Measurements from ENCODE around the gene CUBN.

CUBN gene

GRCh38 chr10:17153321-17153720 lies 23.7 kb upstream of the CUBN start:
- no peak overlapping the region for H3K9ac ChIP-seq (ENCODE audit: low read depth, low read length)
- no peaks in the 10 kb centered on the region; the same call in 1 of the 2 replicates for H3K36me3 ChIP-seq (ENCODE audit: insufficient read depth, low read length)
- no peaks in the 10 kb centered on the region for H3K4me1 ChIP-seq (ENCODE audit: insufficient read depth, low read length)
- no peaks in the 10 kb centered on the region for H3K9me3 ChIP-seq (ENCODE audit: control insufficient read depth, insufficient read depth, low read length)

- H3K9ac ChIP-seq (ENCODE audit: low read depth, low read length), result no peak overlapping the region
- H3K36me3 ChIP-seq (ENCODE audit: insufficient read depth, low read length), result no peaks in the 10 kb centered on the region; the same call in 1 of the 2 replicates
- H3K9me3 ChIP-seq (ENCODE audit: control insufficient read depth, insufficient read depth, low read length), result no peaks in the 10 kb centered on the region
- H3K4me1 ChIP-seq (ENCODE audit: insufficient read depth, low read length), result no peaks in the 10 kb centered on the region
Observed at GRCh38 chr10:17151716-17152115, 22.1 kb upstream of the CUBN start.

- Histone ChIP-seq H3K9ac (ENCODE audit: low read depth, low read length) (no peak overlapping the region), H3K36me3 (ENCODE audit: insufficient read depth, low read length) (no peaks in the 10 kb centered on the region; the same call in 1 of the 2 replicates), H3K9me3 (ENCODE audit: control insufficient read depth, insufficient read depth, low read length) (no peaks in the 10 kb centered on the region), H3K4me1 (ENCODE audit: insufficient read depth, low read length) (no peaks in the 10 kb centered on the region)
Observed at GRCh38 chr10:17147884-17148489, 18.4 kb upstream of the CUBN start.

DNA sequence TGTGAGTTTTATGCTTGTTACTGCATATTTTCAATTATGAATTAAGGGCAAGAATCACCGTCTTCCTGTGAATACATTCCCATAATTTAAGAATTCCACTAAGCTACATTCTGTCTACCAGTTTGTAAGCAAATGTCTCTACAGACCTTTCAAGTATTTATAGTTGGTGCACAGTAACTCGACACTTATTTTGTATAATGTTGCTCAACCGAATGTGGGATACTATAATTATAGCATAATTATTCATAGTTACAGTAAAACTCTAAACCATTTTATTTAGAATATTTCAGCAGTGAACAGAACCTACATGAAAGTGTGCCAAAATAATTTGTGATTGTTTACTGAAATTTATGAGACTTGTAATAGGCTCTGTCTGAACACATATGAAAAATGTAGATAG lies 17.3 kb upstream of the CUBN start:
- Histone ChIP-seq H3K9ac (ENCODE audit: low read depth, low read length) (no peak overlapping the region), H3K36me3 (ENCODE audit: insufficient read depth, low read length) (no peaks in the 10 kb centered on the region; the same call in 1 of the 2 replicates), H3K4me1 (ENCODE audit: insufficient read depth, low read length) (no peaks in the 10 kb centered on the region), H3K9me3 (ENCODE audit: control insufficient read depth, insufficient read depth, low read length) (no peaks in the 10 kb centered on the region)

GRCh38 chr10:17145239-17145638 lies 15.6 kb upstream of the CUBN start:
- Histone ChIP-seq H3K9ac (ENCODE audit: low read depth, low read length) (no peak overlapping the region), H3K4me1 (ENCODE audit: insufficient read depth, low read length) (no peaks in the 10 kb centered on the region), H3K9me3 (ENCODE audit: control insufficient read depth, insufficient read depth, low read length) (no peaks in the 10 kb centered on the region), H3K36me3 (ENCODE audit: insufficient read depth, low read length) (no peaks in the 10 kb centered on the region; the same call in 1 of the 2 replicates)

DNA sequence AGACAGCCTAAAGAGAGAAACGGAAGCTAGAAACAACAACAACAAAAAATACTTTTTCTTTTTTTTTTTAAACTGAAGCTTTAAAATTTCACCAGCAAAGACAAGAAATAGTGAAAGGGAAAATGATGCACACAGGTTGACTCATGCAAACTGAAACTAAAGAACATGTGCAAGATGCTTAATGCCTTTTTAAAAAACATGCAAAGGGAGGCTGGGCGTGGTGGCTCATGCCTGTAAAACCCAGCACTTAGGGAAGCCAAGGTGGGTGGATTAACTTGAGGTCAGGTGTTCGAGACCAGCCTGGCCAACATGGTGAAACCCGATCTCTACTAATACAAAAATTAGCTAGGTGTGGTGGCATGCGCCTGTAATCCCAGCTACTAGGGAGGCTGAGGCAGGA lies 15.1 kb upstream of the CUBN start:
- Histone ChIP-seq H3K9me3 (ENCODE audit: control insufficient read depth, insufficient read depth, low read length) (no peaks in the 10 kb centered on the region), H3K4me1 (ENCODE audit: insufficient read depth, low read length) (no peaks in the 10 kb centered on the region), H3K36me3 (ENCODE audit: insufficient read depth, low read length) (no peaks in the 10 kb centered on the region; the same call in 1 of the 2 replicates), H3K9ac (ENCODE audit: low read depth, low read length) (no peak overlapping the region)

DNA sequence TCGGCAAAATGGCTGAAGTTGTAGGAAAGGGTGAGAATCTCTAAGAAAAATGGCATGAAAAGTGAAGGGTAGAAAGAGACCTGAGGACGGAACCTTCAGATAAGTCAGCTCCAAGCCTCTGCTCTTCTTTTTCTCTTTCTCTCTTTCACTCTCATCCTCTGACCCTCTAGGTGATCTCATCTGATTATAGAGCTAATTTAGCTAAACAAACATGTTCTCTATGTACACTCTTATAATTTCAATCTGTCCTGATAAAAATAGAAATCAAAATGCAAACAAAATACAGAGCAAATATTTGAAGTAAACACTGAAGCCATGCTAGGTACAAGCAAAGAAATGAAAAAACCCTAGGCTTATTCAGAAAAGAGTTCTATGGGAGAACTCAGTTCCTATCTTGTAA lies 14.4 kb upstream of the CUBN start:
- Histone ChIP-seq H3K9me3 (ENCODE audit: control insufficient read depth, insufficient read depth, low read length) (no peaks in the 10 kb centered on the region), H3K36me3 (ENCODE audit: insufficient read depth, low read length) (no peaks in the 10 kb centered on the region), H3K4me1 (ENCODE audit: insufficient read depth, low read length) (no peaks in the 10 kb centered on the region), H3K9ac (ENCODE audit: low read depth, low read length) (no peak overlapping the region)

GRCh38 chr10:17143055-17143690 lies 13.6 kb upstream of the CUBN start:
- Histone ChIP-seq H3K36me3 (ENCODE audit: insufficient read depth, low read length) (no peaks in the 10 kb centered on the region), H3K9me3 (ENCODE audit: control insufficient read depth, insufficient read depth, low read length) (no peaks in the 10 kb centered on the region), H3K9ac (ENCODE audit: low read depth, low read length) (no peak overlapping the region), H3K4me1 (ENCODE audit: insufficient read depth, low read length) (no peaks in the 10 kb centered on the region)

DNA sequence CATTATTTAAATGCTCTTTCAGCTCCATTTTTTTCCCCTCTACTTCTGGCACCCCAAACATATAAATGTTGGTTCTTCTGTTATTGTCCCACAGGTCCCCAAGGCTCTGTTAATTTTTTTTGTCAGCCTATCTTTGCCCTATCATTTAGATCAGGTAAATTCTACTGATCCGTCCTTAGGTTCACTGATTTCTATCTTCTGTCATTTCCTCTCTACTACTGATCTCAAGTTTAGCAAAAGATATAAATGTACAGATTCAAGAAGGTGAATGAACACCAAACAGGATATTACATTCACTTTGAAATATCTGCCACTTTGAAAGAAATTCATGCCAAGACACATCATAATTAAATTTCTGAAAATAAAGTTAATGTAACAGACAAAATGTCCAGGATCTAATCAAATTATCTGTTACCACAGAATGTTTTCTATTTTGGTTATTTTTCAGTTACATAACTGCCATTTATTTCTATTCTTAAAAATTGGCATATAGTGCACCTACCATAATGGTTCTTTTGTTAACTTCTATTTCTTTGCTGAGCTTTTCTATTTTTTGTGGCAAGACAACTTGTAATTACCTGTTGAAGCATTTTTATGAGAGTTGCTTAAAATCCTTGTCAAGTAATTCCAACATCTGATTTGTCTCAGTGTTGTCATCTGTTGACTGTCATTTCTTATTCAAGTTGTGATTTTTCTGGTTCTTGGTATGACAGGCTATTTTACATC lies 12.1 kb upstream of the CUBN start:
- no peak overlapping the region for H3K9ac ChIP-seq (ENCODE audit: low read depth, low read length)
- H3K36me3 ChIP-seq (ENCODE audit: insufficient read depth, low read length), result no peaks in the 10 kb centered on the region
- H3K4me1 ChIP-seq (ENCODE audit: insufficient read depth, low read length), result no peaks in the 10 kb centered on the region
- no peaks in the 10 kb centered on the region for H3K9me3 ChIP-seq (ENCODE audit: control insufficient read depth, insufficient read depth, low read length)

- no peak overlapping the region for H3K9ac ChIP-seq (ENCODE audit: low read depth, low read length)
- H3K36me3 ChIP-seq (ENCODE audit: insufficient read depth, low read length), result no peaks in the 10 kb centered on the region
- H3K9me3 ChIP-seq (ENCODE audit: control insufficient read depth, insufficient read depth, low read length), result no peaks in the 10 kb centered on the region
- no peaks in the 10 kb centered on the region for H3K4me1 ChIP-seq (ENCODE audit: insufficient read depth, low read length)
Observed at GRCh38 chr10:17140386-17140761, 10.8 kb upstream of the CUBN start.

GRCh38 chr10:17138460-17139042 lies 8.9 kb upstream of the CUBN start:
- H3K9ac ChIP-seq (ENCODE audit: low read depth, low read length), result no peak overlapping the region
- H3K9me3 ChIP-seq (ENCODE audit: control insufficient read depth, insufficient read depth, low read length), result no peaks in the 10 kb centered on the region
- H3K4me1 ChIP-seq (ENCODE audit: insufficient read depth, low read length), result 0 out of 2 replicates have a peak, but pooled peaks cover 3% of the 10 kb centered on the region
- no peaks in the 10 kb centered on the region for H3K36me3 ChIP-seq (ENCODE audit: insufficient read depth, low read length)

GRCh38 chr10:17134737-17135260 lies 5.2 kb upstream of the CUBN start:
- Histone ChIP-seq H3K9me3 (ENCODE audit: control insufficient read depth, insufficient read depth, low read length) (no peaks in the 10 kb centered on the region), H3K4me1 (ENCODE audit: insufficient read depth, low read length) (0 out of 2 replicates have a peak, but pooled peaks cover 3% of the 10 kb centered on the region), H3K36me3 (ENCODE audit: insufficient read depth, low read length) (no peaks in the 10 kb centered on the region), H3K9ac (ENCODE audit: low read depth, low read length) (no peak overlapping the region)

DNA sequence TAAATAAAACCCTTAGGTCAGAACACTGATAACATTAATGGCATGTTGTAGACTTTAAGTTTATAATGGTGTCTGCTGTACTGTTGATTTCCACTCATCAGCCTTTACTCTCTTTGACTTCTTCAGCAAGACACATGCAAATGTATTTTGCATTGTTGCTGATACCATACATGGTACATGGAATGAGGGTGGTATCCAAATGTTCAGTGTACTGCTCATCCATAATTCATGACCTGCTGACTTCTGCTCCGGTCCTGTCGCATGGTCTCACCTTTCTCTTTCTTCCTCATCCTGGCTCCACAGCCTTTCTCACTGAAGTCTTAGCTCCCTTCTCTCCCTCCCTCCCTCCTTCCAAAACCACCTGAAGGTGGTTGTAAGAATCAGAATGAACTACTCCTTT lies 4.7 kb upstream of the CUBN start:
- Histone ChIP-seq H3K36me3 (ENCODE audit: insufficient read depth, low read length) (no peaks in the 10 kb centered on the region), H3K9me3 (ENCODE audit: control insufficient read depth, insufficient read depth, low read length) (no peaks in the 10 kb centered on the region), H3K9ac (ENCODE audit: low read depth, low read length) (no peak overlapping the region), H3K4me1 (ENCODE audit: insufficient read depth, low read length) (0 out of 2 replicates have a peak, but pooled peaks cover 3% of the 10 kb centered on the region)

- Histone ChIP-seq H3K4me1 (ENCODE audit: insufficient read depth, low read length) (peaks cover 10% of the 10 kb centered on the region), H3K9ac (ENCODE audit: low read depth, low read length) (no peak overlapping the region), H3K36me3 (ENCODE audit: insufficient read depth, low read length) (no peaks in the 10 kb centered on the region)
Observed at GRCh38 chr10:17128261-17128660, 1.4 kb downstream of the CUBN start.

More at GRCh38 chr10:17128261-17128660, 1.4 kb downstream of the CUBN start:
- H3K9me3 ChIP-seq (ENCODE audit: control insufficient read depth, insufficient read depth, low read length), result no peaks in the 10 kb centered on the region

All from ES-I3 (cell line).